SK-N-MC (cell line): ENCODE results near the gene RGPD3.
"Not testable (repeated sequence)": the region's sequence is repeated elsewhere in the genome, so short reads cannot be mapped to it uniquely, and the experiment has no call there.

ENCODE experiments used
- EZH2 ChIP-seq: fragments of 200-600 bp; sonication (generic); IDR thresholded peaks from one replicate; pipeline ENCODE4 v1.6.1; 2017; ENCODE audit warnings: antibody characterized with exemption
- POLR2AphosphoS5 ChIP-seq: IDR thresholded peaks from 2 replicates; pipeline ENCODE4 v1.6.1; 2012; ENCODE audit warnings: mild to moderate bottlenecking, low read depth, low read length, borderline replicate concordance

- not testable (repeated sequence) for TF ChIP-seq EZH2, POLR2AphosphoS5
Observed at GRCh38 chr2:106486551-106487385, 18.6 kb upstream of the RGPD3 start, which contains the start of gene CD8B2.
